ENCODE results near the gene TNFRSF11A.

Gene TNFRSF11A

DNA sequence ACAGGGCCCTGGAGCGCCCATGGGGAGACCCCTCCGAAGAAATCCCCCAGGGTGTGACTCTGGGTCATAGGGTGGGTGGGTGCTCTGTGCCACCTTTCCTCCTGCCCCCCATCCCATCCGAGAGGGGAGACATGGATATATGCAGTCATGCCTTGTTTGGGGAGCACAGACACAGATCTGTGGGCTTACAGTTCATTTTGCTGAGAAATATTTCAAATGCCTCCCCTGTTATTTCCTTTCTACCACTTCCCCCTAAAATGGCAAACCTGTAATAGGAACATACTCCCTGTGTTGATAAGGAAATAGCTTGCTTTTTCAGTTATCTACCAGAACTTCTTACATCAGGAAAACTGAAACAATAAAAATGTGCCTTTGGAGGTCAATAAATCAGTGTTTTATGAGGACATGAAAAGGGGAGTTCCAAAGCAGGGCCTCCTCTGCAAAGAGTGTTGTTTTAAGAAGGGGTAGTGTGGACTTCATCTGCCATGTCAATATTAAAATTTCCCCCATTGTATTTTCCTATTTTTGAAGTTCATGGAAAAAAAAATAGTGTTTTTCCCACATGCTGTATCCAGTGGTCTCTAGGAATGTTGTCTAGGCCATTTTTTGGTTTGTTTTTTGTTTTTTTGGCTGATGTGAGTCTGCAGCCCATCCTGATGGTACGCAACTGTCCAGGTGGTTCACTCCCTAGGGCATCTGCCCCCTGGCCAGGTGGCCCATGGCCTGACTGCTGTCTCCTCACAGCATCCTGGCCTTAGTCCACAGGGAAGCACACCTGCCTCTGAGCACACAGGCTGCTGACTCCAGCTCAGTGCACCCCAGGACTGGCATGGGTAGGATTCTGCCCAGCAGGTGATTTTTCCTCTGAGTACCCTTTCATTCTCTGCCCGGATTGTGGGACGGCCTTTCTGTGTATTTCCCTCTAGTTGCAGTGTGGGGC, 3.7 kb downstream of the TNFRSF11A start:
- TF ChIP-seq, protein P1, sequence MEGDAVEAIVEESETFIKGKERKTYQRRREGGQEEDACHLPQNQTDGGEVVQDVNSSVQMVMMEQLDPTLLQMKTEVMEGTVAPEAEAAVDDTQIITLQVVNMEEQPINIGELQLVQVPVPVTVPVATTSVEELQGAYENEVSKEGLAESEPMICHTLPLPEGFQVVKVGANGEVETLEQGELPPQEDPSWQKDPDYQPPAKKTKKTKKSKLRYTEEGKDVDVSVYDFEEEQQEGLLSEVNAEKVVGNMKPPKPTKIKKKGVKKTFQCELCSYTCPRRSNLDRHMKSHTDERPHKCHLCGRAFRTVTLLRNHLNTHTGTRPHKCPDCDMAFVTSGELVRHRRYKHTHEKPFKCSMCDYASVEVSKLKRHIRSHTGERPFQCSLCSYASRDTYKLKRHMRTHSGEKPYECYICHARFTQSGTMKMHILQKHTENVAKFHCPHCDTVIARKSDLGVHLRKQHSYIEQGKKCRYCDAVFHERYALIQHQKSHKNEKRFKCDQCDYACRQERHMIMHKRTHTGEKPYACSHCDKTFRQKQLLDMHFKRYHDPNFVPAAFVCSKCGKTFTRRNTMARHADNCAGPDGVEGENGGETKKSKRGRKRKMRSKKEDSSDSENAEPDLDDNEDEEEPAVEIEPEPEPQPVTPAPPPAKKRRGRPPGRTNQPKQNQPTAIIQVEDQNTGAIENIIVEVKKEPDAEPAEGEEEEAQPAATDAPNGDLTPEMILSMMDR (IDR thresholded peaks at IDR 0.05; ENCODE audit: low read depth, low read length), result no peak
- Histone ChIP-seq H3K9me3 (no peaks in the 10 kb centered on the region), H3K36me3 (no peaks in the 10 kb centered on the region), H3K4me1 (no peaks in the 10 kb centered on the region), H3K4me3 (ENCODE audit: low read depth, low read length) (no peak overlapping the region), H3K27me3 (peaks cover 21% of the 10 kb centered on the region)
- no peak for DNase-seq

DNA sequence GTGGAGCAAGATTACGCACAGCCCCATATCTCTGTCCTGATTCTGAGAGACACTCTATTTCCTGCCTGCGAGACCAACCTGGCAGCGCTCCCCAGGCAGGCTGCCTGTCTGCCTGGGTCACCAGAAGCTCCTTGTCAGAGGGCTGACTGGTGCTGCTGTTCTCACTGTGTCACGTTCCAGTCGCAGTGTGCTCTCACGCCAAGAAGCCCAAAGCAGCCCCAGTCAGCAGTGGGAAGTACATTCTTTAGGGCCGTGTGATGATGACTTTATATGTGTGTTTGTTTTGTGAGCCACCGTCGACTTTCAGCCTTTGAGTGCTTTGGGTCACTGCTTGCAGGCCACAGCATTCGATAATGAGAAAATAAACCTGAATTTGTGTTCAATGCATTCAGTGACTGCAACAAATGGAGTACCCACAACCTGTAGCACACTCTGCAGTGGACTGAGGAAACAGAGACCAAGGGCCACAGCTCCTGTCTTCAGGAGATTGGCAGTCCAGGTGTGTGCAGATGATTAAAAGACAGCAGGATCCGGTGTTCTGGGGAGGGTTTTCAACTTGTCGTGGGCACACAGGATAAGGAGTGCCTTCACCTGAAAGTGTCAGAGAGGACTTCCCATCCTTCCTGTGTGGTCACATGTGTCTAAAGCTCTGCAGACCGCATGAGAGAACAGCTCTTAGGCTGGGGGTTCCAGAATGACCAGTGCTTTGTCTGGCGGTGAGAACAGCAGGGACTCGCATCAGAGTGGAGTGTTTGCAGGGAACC, 4.8 kb downstream of the TNFRSF11A start:
- peaks cover 21% of the 10 kb centered on the region for H3K27me3 ChIP-seq
- H3K36me3 ChIP-seq, result no peaks in the 10 kb centered on the region
- no peak for DNase-seq
- H3K4me3 ChIP-seq (ENCODE audit: low read depth, low read length), result no peak overlapping the region
- TF ChIP-seq, protein P1 (IDR thresholded peaks at IDR 0.05; ENCODE audit: low read depth, low read length), result no peak
- H3K4me1 ChIP-seq, result no peaks in the 10 kb centered on the region
- H3K9me3 ChIP-seq, result no peaks in the 10 kb centered on the region

DNA sequence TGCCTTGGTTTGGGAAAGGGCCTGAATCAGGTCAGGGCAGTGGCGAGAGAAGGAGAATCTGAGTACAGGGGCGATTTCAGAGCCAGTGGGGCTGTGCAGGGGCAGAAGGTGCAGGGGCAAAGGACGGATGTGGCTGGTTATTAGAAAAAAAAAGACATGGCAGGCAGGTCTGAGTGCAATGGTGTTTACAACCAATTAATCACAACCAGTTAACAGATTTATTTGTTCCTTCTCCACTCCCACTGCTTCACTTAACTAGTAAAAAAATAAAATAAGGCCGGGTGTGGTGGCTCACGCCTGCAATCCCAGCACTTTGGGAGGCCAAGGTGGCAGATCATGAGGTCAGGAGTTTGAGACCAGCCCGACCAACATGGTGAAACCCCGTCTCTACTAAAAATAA, 5.5 kb downstream of the TNFRSF11A start:
- peaks cover 19% of the 10 kb centered on the region for H3K27me3 ChIP-seq
- H3K4me1 ChIP-seq, result no peaks in the 10 kb centered on the region
- TF ChIP-seq, protein P1 (IDR thresholded peaks at IDR 0.05; ENCODE audit: low read depth, low read length), result no peak
- no peaks in the 10 kb centered on the region for H3K9me3 ChIP-seq
- no peak overlapping the region for H3K4me3 ChIP-seq (ENCODE audit: low read depth, low read length)
- no peak for DNase-seq
- no peaks in the 10 kb centered on the region for H3K36me3 ChIP-seq

DNA sequence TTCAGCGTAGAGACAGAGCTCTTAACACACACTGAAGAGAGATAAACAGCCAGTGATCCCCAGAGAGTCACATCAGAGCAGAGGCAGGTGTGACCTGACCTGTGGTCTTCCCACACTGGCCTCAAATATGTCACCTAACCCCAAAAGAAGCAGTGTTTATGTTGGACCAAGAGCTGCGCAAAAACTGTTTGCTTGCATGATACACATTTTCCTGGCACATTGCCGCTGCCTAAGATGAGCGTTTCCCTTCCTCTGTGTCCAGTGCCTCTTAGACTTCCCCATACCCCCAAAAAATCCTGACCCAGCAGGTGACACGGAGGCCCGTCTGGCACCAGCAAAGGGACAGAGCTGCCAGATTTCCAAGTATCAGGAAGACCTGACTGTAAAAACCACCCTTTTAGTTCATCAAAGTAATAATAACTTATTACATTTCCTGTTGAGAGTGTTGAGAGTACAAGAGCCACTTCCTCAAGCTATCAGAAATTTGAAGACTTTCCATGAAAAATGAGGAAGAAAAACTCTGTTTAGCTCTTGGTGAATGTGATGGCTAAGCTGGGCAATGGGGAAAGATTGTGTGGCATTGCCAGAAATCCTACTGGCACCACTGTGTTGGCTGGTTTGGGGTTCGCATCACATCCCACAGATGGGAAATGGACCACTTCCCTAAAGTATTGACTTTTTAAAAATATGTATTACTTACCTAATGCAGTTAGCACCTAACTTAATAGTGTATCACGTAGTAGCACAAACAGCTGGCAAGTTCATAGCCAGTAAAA, 6.7 kb downstream of the TNFRSF11A start:
- no peak for DNase-seq
- Histone ChIP-seq H3K4me3 (ENCODE audit: low read depth, low read length) (no peak overlapping the region), H3K36me3 (no peaks in the 10 kb centered on the region), H3K9me3 (no peaks in the 10 kb centered on the region), H3K27me3 (peaks cover 7% of the 10 kb centered on the region), H3K4me1 (no peaks in the 10 kb centered on the region)
- TF ChIP-seq, protein P1 (IDR thresholded peaks at IDR 0.05; ENCODE audit: low read depth, low read length), result no peak

DNA sequence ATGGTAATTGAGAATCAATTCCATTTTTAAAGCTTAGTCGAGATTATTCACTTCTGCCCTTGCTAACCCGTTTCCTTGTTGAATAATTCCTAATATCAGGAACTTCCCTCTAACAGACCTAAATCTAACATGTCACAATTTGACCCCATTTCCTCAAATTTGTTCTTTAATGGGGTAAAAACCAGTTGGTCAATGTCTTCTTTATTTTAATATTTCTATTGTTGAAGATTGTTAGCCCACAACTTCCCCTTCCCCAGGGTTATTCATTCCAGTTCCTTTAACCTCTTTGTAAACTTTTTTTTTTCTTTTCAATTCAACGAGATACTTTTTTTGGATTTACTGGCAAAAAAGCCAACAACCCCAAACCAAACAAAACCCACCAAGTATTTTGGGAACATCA, 7.3 kb downstream of the TNFRSF11A start:
- DNase-seq, result no peak
- TF ChIP-seq, protein P1 (IDR thresholded peaks at IDR 0.05; ENCODE audit: low read depth, low read length), result no peak
- no peaks in the 10 kb centered on the region for H3K9me3 ChIP-seq
- H3K27me3 ChIP-seq, result peaks cover under 1% of the 10 kb centered on the region
- no peaks in the 10 kb centered on the region for H3K4me1 ChIP-seq
- H3K36me3 ChIP-seq, result no peaks in the 10 kb centered on the region
- no peak overlapping the region for H3K4me3 ChIP-seq (ENCODE audit: low read depth, low read length)
